GM12801 (cell line): ENCODE results near the gene SLC1A2.

Source experiments
- TF ChIP-seq, protein P1 (sequence below): IDR thresholded peaks from one replicate; pipeline ENCODE4 v1.5.1; 2011; ENCODE audit warnings: control low read depth; ENCODE audit not compliant: insufficient read length; ENCODE audit errors: extremely low read depth

SLC1A2 gene

DNA sequence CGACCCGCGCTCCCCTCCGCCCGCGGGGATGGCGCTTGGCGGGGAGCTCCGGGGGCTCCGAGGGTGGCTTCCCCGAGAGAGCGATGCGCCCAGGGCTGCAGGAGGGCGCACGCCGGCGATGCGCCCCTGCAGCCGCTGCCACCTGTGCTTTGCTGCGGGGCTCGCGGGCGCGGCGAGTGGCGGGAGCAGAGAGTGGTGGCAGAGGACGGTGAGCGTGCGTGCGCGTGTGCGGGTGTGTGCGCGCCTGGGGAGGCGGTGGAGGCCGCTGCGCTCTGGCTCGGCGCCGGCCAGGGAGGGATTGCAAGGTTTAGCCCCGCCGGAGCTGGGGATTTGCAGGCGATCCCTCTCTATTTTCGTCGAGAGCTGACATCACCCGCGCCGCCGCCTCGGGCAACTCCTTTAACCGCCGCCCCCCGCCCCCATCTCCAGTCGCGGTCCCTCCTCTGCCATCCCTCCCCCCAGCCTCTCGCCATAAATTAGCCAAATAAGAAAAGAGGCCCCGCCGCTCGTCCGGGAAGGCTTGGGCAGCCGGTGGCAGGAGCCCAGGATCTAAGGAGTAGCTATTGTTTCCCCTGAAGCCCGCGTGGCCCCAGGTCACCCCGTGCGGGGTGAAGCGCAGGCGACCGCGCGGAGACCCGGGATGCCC, at the start of gene SLC1A2:
SLC1A2 (minus strand) TSS at position 375 of the 646 bp plus-strand sequence. CDS start 592 bp downstream, outside the sequence.
- TF ChIP-seq, protein P1, sequence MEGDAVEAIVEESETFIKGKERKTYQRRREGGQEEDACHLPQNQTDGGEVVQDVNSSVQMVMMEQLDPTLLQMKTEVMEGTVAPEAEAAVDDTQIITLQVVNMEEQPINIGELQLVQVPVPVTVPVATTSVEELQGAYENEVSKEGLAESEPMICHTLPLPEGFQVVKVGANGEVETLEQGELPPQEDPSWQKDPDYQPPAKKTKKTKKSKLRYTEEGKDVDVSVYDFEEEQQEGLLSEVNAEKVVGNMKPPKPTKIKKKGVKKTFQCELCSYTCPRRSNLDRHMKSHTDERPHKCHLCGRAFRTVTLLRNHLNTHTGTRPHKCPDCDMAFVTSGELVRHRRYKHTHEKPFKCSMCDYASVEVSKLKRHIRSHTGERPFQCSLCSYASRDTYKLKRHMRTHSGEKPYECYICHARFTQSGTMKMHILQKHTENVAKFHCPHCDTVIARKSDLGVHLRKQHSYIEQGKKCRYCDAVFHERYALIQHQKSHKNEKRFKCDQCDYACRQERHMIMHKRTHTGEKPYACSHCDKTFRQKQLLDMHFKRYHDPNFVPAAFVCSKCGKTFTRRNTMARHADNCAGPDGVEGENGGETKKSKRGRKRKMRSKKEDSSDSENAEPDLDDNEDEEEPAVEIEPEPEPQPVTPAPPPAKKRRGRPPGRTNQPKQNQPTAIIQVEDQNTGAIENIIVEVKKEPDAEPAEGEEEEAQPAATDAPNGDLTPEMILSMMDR = no peak

DNA sequence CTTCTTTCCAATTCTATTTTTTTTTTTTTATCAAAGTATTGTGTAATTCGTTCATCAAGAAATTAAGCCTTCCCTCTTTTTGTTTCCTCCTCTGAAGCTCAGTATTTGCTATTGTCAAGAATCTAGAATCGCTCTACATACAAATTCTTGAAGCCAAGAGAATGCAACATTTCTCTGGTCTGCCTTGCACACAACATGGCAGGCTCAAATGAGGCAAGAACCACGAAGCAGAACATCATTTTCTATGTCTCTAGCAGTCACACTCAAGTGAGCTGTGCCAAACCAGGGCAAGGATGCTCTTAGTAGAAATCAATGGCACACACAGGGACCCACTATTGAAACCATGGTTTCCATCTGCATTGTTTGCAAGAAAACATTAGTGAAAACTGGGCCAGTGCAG, 46.7 kb upstream of the SLC1A2 start:
- TF ChIP-seq, protein P1 = no peak

DNA sequence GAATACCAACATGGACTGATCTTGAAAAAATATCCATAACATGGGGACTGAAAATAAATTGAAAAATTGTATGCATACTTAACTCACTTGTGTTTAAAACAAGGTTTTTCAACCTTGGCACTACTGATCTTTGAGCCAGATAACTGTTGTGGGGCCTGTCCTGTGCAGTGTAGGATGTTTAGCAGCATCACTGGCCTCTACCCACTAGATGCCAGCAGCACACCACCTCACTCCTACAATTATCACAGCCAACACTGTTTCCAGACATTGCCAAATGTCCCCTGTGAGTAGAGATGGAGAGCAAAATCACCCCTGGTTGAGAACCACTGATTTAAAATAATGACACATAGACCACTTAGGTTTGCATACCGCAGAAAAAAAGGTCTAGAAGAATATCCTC, 45.0 kb upstream of the SLC1A2 start:
- TF ChIP-seq, protein P1 = no peak

DNA sequence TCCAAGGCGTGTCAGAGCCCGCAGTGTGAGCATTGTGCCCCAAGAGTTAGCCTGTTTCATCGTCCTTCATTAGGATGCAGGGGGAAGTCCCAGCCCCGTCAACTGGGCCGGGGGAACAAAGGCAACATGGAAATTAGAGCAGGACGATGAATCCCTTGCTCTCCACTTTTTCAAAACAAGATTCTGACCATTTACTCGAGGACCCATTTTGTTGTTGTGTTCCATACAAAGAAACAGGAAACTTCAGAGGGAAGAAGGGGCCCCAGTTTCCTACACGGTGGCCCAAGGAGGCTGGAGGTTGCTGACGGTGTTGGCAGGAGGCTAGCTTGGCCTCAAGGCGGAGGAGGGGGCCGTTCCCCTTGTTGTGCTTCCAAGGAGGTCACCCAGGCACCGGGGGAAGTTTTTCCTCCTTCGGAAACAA, 44.0 kb upstream of the SLC1A2 start:
- TF ChIP-seq, protein P1 = no peak

DNA sequence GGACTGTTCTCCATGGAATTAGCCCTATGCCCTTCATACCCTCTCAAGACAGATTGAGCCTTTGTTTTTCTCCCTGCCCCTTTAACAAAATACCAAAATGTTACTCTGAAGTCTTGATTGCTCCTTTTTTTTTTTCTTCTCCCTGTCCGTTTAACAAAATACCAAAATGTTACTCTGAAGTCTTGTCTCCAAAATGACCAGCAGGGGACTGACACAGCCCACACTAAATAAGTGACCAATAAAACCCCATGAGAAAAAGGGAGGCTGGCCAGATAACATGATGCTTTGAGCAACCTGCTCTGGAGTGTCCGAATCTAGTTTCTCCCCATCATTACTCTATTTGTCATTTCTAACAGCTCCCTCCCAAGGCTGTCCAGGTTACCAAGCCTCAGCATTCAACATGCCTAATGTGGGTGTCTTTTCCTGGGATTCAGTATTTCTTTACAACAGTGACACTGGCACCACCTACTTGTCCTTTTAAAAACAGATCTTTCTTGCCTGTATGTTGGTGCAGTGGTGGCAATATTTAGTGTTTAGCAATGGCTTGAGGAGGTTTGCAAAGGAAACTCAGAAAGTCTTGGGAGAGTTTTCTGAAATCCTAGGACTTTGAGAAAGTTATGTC, 42.7 kb upstream of the SLC1A2 start:
- TF ChIP-seq, protein P1 = no peak

DNA sequence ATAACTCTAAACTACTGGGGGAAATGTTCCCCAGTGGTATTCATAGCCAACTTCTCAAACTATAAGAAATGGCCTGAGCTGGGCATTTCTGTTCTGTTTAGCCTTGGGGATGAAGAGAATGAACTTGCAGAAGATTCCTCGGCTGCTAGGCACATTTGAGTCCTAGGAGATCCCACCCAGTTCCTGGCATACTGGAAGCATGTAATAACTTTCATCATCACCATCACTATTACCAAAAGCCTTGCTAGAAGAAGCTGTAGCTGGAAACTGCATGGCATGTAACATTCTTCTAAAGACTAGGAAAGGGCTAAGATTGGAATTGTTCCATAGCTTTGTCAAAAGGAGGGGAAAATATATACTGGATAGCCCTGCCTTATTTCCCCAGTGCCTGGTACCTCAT, 40.1 kb upstream of the SLC1A2 start:
- TF ChIP-seq, protein P1 = no peak

DNA sequence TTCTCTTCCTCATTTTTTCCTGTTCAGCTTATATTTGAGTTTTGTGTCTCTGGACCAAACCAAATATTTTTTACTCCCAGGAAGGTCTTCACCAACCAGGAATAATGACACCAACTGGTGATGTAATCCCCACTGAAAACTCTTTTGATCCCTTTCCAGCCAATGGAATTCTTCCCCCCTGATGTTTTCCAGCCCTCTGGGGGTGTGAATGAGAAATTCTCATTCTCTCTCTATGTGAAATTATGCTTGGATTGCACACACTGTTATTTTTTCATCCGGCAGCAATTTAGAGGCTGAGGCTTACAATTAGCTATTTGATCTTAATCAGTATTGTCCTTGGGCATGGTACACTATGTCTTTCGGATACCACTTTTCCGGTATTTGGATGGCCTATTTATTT, 39.5 kb upstream of the SLC1A2 start:
- TF ChIP-seq, protein P1 = no peak
